HG03025 (cell line): ENCODE data around the gene C3orf70.

Experiments
- ATAC-seq: cut with Tn5 transposase; IDR thresholded peaks from one replicate; pipeline ENCODE4 v1.9.1; 2021; ENCODE audit warnings: mild to moderate bottlenecking, moderate library complexity; ENCODE audit not compliant: unreplicated experiment, low FRiP score

Gene C3orf70

GRCh38 chr3:185089343-185089742 lies 63.5 kb downstream of the C3orf70 start:
- no peak for ATAC-seq

- no peak for ATAC-seq
These were observed 65.4 kb downstream of the C3orf70 start for GRCh38 chr3:185087419-185087818.

GRCh38 chr3:185084901-185085300 lies 68.0 kb downstream of the C3orf70 start:
- no peak for ATAC-seq

- no peak for ATAC-seq
These were observed 68.5 kb downstream of the C3orf70 start for GRCh38 chr3:185084402-185084801.

GRCh38 chr3:185082829-185083228 lies 70.0 kb downstream of the C3orf70 start:
- no peak for ATAC-seq

GRCh38 chr3:185082149-185082548 lies 70.7 kb downstream of the C3orf70 start:
- ATAC-seq: no peak

GRCh38 chr3:185081521-185081920 lies 71.3 kb downstream of the C3orf70 start:
- ATAC-seq: no peak

GRCh38 chr3:185079625-185080024 lies 73.2 kb downstream of the C3orf70 start:
- ATAC-seq: no peak

- no peak for ATAC-seq
These were observed 76.6 kb downstream of the C3orf70 start for GRCh38 chr3:185076219-185076618.

GRCh38 chr3:185075547-185075946 lies 77.3 kb downstream of the C3orf70 start:
- no peak for ATAC-seq

- ATAC-seq: no peak
These were observed 81.5 kb downstream of the C3orf70 start for GRCh38 chr3:185071287-185071800.

GRCh38 chr3:185070491-185071286 lies 82.2 kb downstream of the C3orf70 start:
- ATAC-seq: no peak

GRCh38 chr3:185069037-185070030 lies 83.5 kb downstream of the C3orf70 start:
- no peak for ATAC-seq

GRCh38 chr3:185067173-185067572 lies 85.7 kb downstream of the C3orf70 start:
- ATAC-seq: no peak

GRCh38 chr3:185066251-185066650 lies 86.6 kb downstream of the C3orf70 start:
- no peak for ATAC-seq

GRCh38 chr3:185065059-185065458 lies 87.8 kb downstream of the C3orf70 start:
- ATAC-seq: no peak

GRCh38 chr3:185063431-185063830 lies 89.4 kb downstream of the C3orf70 start:
- no peak for ATAC-seq

GRCh38 chr3:185062191-185062590 lies 90.7 kb downstream of the C3orf70 start:
- ATAC-seq: no peak

GRCh38 chr3:185060655-185061054 lies 92.2 kb downstream of the C3orf70 start:
- ATAC-seq: no peak

GRCh38 chr3:185059766-185060165 lies 93.1 kb downstream of the C3orf70 start:
- ATAC-seq: no peak

GRCh38 chr3:185058796-185059195 lies 94.1 kb downstream of the C3orf70 start:
- ATAC-seq: no peak
